ENCODE data around the gene DHDH.
"Not testable (repeated sequence)": the region's sequence is repeated elsewhere in the genome, so short reads cannot be mapped to it uniquely, and the experiment has no call there.

DHDH gene

GRCh38 chr19:48914181-48914580, 19.3 kb upstream of the DHDH start:
- TF ChIP-seq CTCF (IDR thresholded peaks at IDR 0.05): no peak
- H3K4me1 ChIP-seq: no peaks in the 10 kb centered on the region
- H3K4me3 ChIP-seq: no peak overlapping the region
- intact Hi-C loops (cut with DNase I; ENCODE audit: low total_unique reads): no loop called here
- H3K36me3 ChIP-seq: peaks cover 88 to 100% (median 95%) of the 10 kb centered on the region in 3 donors
- H3K9me3 ChIP-seq: no peaks in the 10 kb centered on the region
- no peak for DNase-seq
- no peak overlapping the region for H3K27ac ChIP-seq
- H3K27me3 ChIP-seq: no peaks in the 10 kb centered on the region

- H3K4me1 ChIP-seq: no peaks in the 10 kb centered on the region
- no peak for TF ChIP-seq CTCF (IDR thresholded peaks at IDR 0.05)
- intact Hi-C loops (cut with DNase I; ENCODE audit: low total_unique reads): no loop called here
- no peak overlapping the region for H3K27ac ChIP-seq
- DNase-seq: no peak
- no peak overlapping the region for H3K4me3 ChIP-seq
- H3K27me3 ChIP-seq: no peaks in the 10 kb centered on the region
- H3K9me3 ChIP-seq: no peaks in the 10 kb centered on the region
- H3K36me3 ChIP-seq: peaks cover 78 to 100% (median 86%) of the 10 kb centered on the region in 3 donors
Measured at GRCh38 chr19:48915757-48916156, 17.7 kb upstream of the DHDH start.

- intact Hi-C loops (cut with DNase I; ENCODE audit: low total_unique reads): no loop called here
- H3K27ac ChIP-seq: no peak overlapping the region
- no peaks in the 10 kb centered on the region for H3K27me3 ChIP-seq
- H3K9me3 ChIP-seq: no peaks in the 10 kb centered on the region
- no peak overlapping the region for H3K4me3 ChIP-seq
- H3K4me1 ChIP-seq: no peaks in the 10 kb centered on the region
- peaks cover 65 to 100% (median 87%) of the 10 kb centered on the region in 3 donors for H3K36me3 ChIP-seq
- no peak for DNase-seq
- no peak for TF ChIP-seq CTCF (IDR thresholded peaks at IDR 0.05)
Measured at GRCh38 chr19:48918071-48918470, 15.4 kb upstream of the DHDH start.

- intact Hi-C loops (cut with DNase I; ENCODE audit: low total_unique reads): no loop called here
- no peaks in the 10 kb centered on the region for H3K4me1 ChIP-seq
- H3K4me3 ChIP-seq: no peak overlapping the region
- no peak overlapping the region for H3K27ac ChIP-seq
- H3K36me3 ChIP-seq: peaks cover 58 to 100% (median 86%) of the 10 kb centered on the region in 3 donors
- no peaks in the 10 kb centered on the region for H3K27me3 ChIP-seq
- H3K9me3 ChIP-seq: no peaks in the 10 kb centered on the region
- TF ChIP-seq CTCF (IDR thresholded peaks at IDR 0.05): no peak
- DNase-seq: no peak
Measured at GRCh38 chr19:48918801-48919247, 14.7 kb upstream of the DHDH start.

GRCh38 chr19:48919271-48919670, 14.2 kb upstream of the DHDH start:
- H3K4me3 ChIP-seq; DNase-seq; intact Hi-C loops (cut with DNase I; ENCODE audit: low total_unique reads); H3K9me3 ChIP-seq; H3K27me3 ChIP-seq; H3K4me1 ChIP-seq; H3K27ac ChIP-seq: not testable (repeated sequence)
- peaks cover 53 to 98% (median 82%) of the 10 kb centered on the region in 3 donors for H3K36me3 ChIP-seq

- intact Hi-C loops (cut with DNase I; ENCODE audit: low total_unique reads): no loop called here
- Histone ChIP-seq H3K4me3 (no peak overlapping the region), H3K27me3 (no peaks in the 10 kb centered on the region), H3K27ac (no peak overlapping the region), H3K4me1 (no peaks in the 10 kb centered on the region), H3K9me3 (no peaks in the 10 kb centered on the region), H3K36me3 (peaks cover 37 to 81% (median 65%) of the 10 kb centered on the region in 3 donors)
- TF ChIP-seq CTCF (IDR thresholded peaks at IDR 0.05): no peak
- DNase-seq: no peak
Measured at GRCh38 chr19:48920949-48921348, 12.6 kb upstream of the DHDH start.
